C4-2B (cell line): ENCODE data around the gene KCNK3.

ENCODE experiments used
- CTCF ChIP-seq: fragments of 450-650 bp; conservative IDR thresholded peaks from 2 replicates; pipeline ENCODE4 v1.5.1; 2017; ENCODE audit warnings: mild to moderate bottlenecking
- ZFX ChIP-seq: fragments of 450-650 bp; IDR thresholded peaks from 2 replicates; pipeline ENCODE4 v1.6.1; 2017

GRCh38 chr2:26767129-26767528 lies 74.6 kb downstream of the KCNK3 start:
- TF ChIP-seq CTCF (no peak), ZFX (no peak)
